Body of pancreas (tissue), 4 donors: ENCODE data around the gene PDE8B. TPM values are rescaled to one million over a fixed set of nuclear protein-coding genes. Genes with fewer than 3 reads are reported as not detected.

Source experiments
- ATAC-seq: fragments of 150-250 bp; one replicate; pipeline ENCODE4 v1.9.1; 2016
- DNase-seq, 4 donors: peaks; one replicate each; pipeline ENCODE4 v3.0.0-alpha.2; 2019
- H3K27ac ChIP-seq, 4 donors: fragments of 200-600 bp; sonication (generic); 1 replicate in 3 of 4; 2 replicates in 1 of 4; pipeline versions ENCODE4 v1.5.1 to v1.6.1; 2016 to 2019; ENCODE audit warnings: mild to moderate bottlenecking in 1 of 4, mixed read lengths in 1 of 4, moderate library complexity in 1 of 4
- H3K27me3 ChIP-seq, 2 donors: fragments of 200-600 bp; sonication (generic); one replicate each; pipeline ENCODE4 v1.6.0; 2016; ENCODE audit warnings: mild to moderate bottlenecking in 1 of 2
- H3K36me3 ChIP-seq, 2 donors: fragments of 200-600 bp; sonication (generic); replicated peaks in 1 of 2; 2 replicates each; pipeline ENCODE4 v1.5.1; 2016; ENCODE audit warnings: low read depth in 2 of 2; ENCODE audit not compliant: insufficient read depth in 1 of 2
- H3K4me1 ChIP-seq: fragments of 200-600 bp; sonication (generic); one replicate; pipeline ENCODE4 v1.6.0; 2016
- H3K4me3 ChIP-seq, 2 donors: fragments of 200-600 bp; sonication (generic); 1 replicate in 1 of 2; 2 replicates in 1 of 2; pipeline ENCODE4 v1.5.1; 2016 to 2019
- H3K9me3 ChIP-seq, 3 donors: fragments of 200-600 bp; sonication (generic); 1 replicate in 2 of 3; 2 replicates in 1 of 3; pipeline ENCODE4 v1.5.1; 2016
- CTCF ChIP-seq, 7 experiments: fragments of 450-650 bp in 4 of 7; fragments of 200-600 bp in 3 of 7; sonication (generic) in 3 of 7; IDR thresholded peaks; one replicate each; pipeline ENCODE4 v1.5.1; 2016 to 2019; ENCODE audit warnings: antibody characterized with exemption in 7 of 7
- POLR2A ChIP-seq, 3 donors: fragments of 450-650 bp; IDR thresholded peaks; one replicate each; pipeline ENCODE4 v1.6.1; 2016; ENCODE audit warnings: antibody characterized with exemption in 3 of 3, mild to moderate bottlenecking in 2 of 3
- WGBS, 2 donors: methylation state at CpG; one replicate each; pipeline ENCODE4 v1.1.5; 2017; 5-methylcytosine and 5-hydroxymethylcytosine counted together
- intact Hi-C: fragments of 100-400 bp; cut with DNase I; formaldehyde crosslinking; loops from one replicate; pipeline ENCODE4 v1.15.1; 2023
- total RNA-seq, 2 donors: library from RNA; depleted of rRNA; stranded (reverse); fragments of >200 nt; gene quantifications; one replicate each; pipeline ENCODE4 v1.1.0, GENCODE V29; 2016

The PDE8B gene
- total RNA-seq, 2 donors from 2014 or later: 8.3 to 15.8 TPM

- H3K9me3 ChIP-seq: no peaks in the 10 kb centered on the region
- 73 to 85% methylated on average over 1 of the region's 1 CpG for WGBS, 2 donors
- peak in 1 of 4 donors; percentile 11 for DNase-seq
- intact Hi-C loops: no loop called here
- no peak for ATAC-seq
- H3K4me1 ChIP-seq: no peaks in the 10 kb centered on the region
- H3K36me3 ChIP-seq: no peaks in the 10 kb centered on the region
- H3K27me3 ChIP-seq: no peaks in the 10 kb centered on the region
- no peak overlapping the region for H3K4me3 ChIP-seq
- TF ChIP-seq CTCF (IDR thresholded peaks at IDR 0.05): no peak
- TF ChIP-seq POLR2A (IDR thresholded peaks at IDR 0.05): no peak
- H3K27ac ChIP-seq: no peak overlapping the region
Measured at GRCh38 chr5:77311214-77311571, 100.7 kb downstream of the PDE8B start.

GRCh38 chr5:77312413-77312812 is 101.9 kb downstream of the PDE8B start:
- Histone ChIP-seq H3K4me1 (no peaks in the 10 kb centered on the region), H3K27ac (no peak overlapping the region), H3K4me3 (no peak overlapping the region)

GRCh38 chr5:77316871-77317661 is 106.6 kb downstream of the PDE8B start:
- Histone ChIP-seq H3K36me3 (no peaks in the 10 kb centered on the region), H3K4me3 (no peak overlapping the region), H3K4me1 (no peaks in the 10 kb centered on the region), H3K27me3 (no peaks in the 10 kb centered on the region), H3K27ac (no peak overlapping the region), H3K9me3 (no peaks in the 10 kb centered on the region)
- DNase-seq: no peak
- intact Hi-C loops: no loop called here
- TF ChIP-seq POLR2A (IDR thresholded peaks at IDR 0.05) (no peak), CTCF (IDR thresholded peaks at IDR 0.05) (no peak)
- WGBS, 2 donors: 73 to 79% methylated on average over 1 of the region's 1 CpG
- ATAC-seq: no peak

More at GRCh38 chr5:77312413-77312812, 101.9 kb downstream of the PDE8B start:
- H3K9me3 ChIP-seq: no peaks in the 10 kb centered on the region
- no peaks in the 10 kb centered on the region for H3K27me3 ChIP-seq
- DNase-seq (no peak), ATAC-seq (no peak)
- TF ChIP-seq POLR2A (IDR thresholded peaks at IDR 0.05) (no peak), CTCF (IDR thresholded peaks at IDR 0.05) (no peak)
- intact Hi-C loops: no loop called here
- WGBS, 2 donors: 38 to 59% methylated on average over 1 of the region's 1 CpG
- H3K36me3 ChIP-seq: no peaks in the 10 kb centered on the region

- no peak for DNase-seq
- Histone ChIP-seq H3K36me3 (no peaks in the 10 kb centered on the region), H3K27ac (no peak overlapping the region), H3K9me3 (no peaks in the 10 kb centered on the region), H3K27me3 (no peaks in the 10 kb centered on the region), H3K4me1 (no peaks in the 10 kb centered on the region), H3K4me3 (no peak overlapping the region)
- intact Hi-C loops: no loop called here
- TF ChIP-seq POLR2A (IDR thresholded peaks at IDR 0.05): no peak
- TF ChIP-seq CTCF (IDR thresholded peaks at IDR 0.05): no peak
- 58 to 73% methylated on average over 2 of the region's 2 CpGs for WGBS, 2 donors
- ATAC-seq: no peak
Measured at GRCh38 chr5:77318060-77318459, 107.6 kb downstream of the PDE8B start.
